ENCODE results near the gene PTPRG. TPM values are rescaled to one million over a fixed set of nuclear protein-coding genes. Genes with fewer than 3 reads are reported as not detected.

PTPRG gene
- total and polyA plus RNA-seq, 4 donors: 3.6 to 35.6 (median 8.1) TPM

- WGBS: 85% methylated on average over 3 of the region's 3 CpGs
- TF ChIP-seq MAX (IDR thresholded peaks at IDR 0.05) (no peak), NR2F2 (IDR thresholded peaks at IDR 0.05) (peak; percentile 77), EGR1 (IDR thresholded peaks at IDR 0.05; ENCODE audit: low read depth in 2 of 2) (no peak), HNF4A (conservative IDR thresholded peaks at IDR 0.05) (no peak), FOXA1 (IDR thresholded peaks at IDR 0.05) (no peak)
- Histone ChIP-seq H3K27ac (ENCODE audit: low read depth in 1 of 2, low read length in 2 of 2) (no peak overlapping the region), H3K9ac (ENCODE audit: low read depth in 1 of 2, low read length in 2 of 2) (no peak overlapping the region), H3K36me3 (ENCODE audit: control insufficient read depth in 4 of 4, insufficient read depth in 3 of 4, low read depth in 1 of 4, low read length in 3 of 4) (peaks cover 0 to 2% (median 0%) of the 10 kb centered on the region in 4 donors), H3K27me3 (ENCODE audit: control insufficient read depth in 4 of 4, insufficient read depth in 4 of 4, low read length in 3 of 4) (no peaks in the 10 kb centered on the region), H3K9me3 (ENCODE audit: control insufficient read depth in 4 of 4, low read length in 3 of 4) (no peaks in the 10 kb centered on the region), H3K4me3 (ENCODE audit: low read depth in 1 of 3, low read length in 3 of 3) (no peak overlapping the region), H3K4me1 (ENCODE audit: control insufficient read depth in 4 of 4, insufficient read depth in 4 of 4, low read length in 3 of 4) (peaks cover 9 to 44% (median 32%) of the 10 kb centered on the region in 4 donors)
- no peak for DNase-seq (ENCODE audit: low spot score)
These were observed 244.2 kb downstream of the PTPRG start for GRCh38 chr3:61805510-61806080.

- no peaks in the 10 kb centered on the region for H3K36me3 ChIP-seq (ENCODE audit: control insufficient read depth in 4 of 4, insufficient read depth in 3 of 4, low read depth in 1 of 4, low read length in 3 of 4)
- no peaks in the 10 kb centered on the region for H3K9me3 ChIP-seq (ENCODE audit: control insufficient read depth in 4 of 4, low read length in 3 of 4)
- no peaks in the 10 kb centered on the region for H3K27me3 ChIP-seq (ENCODE audit: control insufficient read depth in 4 of 4, insufficient read depth in 4 of 4, low read length in 3 of 4)
- TF ChIP-seq TAF1 (conservative IDR thresholded peaks at IDR 0.05) (no peak), HNF4A (conservative IDR thresholded peaks at IDR 0.05) (no peak), GABPA (IDR thresholded peaks at IDR 0.05 in 1 of 2, conservative IDR thresholded peaks at IDR 0.05 in 1 of 2) (no peak), FOXA1 (IDR thresholded peaks at IDR 0.05) (no peak), RAD21 (IDR thresholded peaks at IDR 0.05) (no peak), RXRA (IDR thresholded peaks at IDR 0.05) (no peak), YY1 (IDR thresholded peaks at IDR 0.05) (no peak), HNF4G (IDR thresholded peaks at IDR 0.05) (no peak), CTCF (IDR thresholded peaks at IDR 0.05; ENCODE audit: low read depth, low read length, missing input control) (no peak), JUND (IDR thresholded peaks at IDR 0.05) (no peak), NR2F2 (IDR thresholded peaks at IDR 0.05) (no peak), FOXA2 (IDR thresholded peaks at IDR 0.05) (no peak), MAX (IDR thresholded peaks at IDR 0.05) (no peak), SP1 (IDR thresholded peaks at IDR 0.05) (no peak), EGR1 (IDR thresholded peaks at IDR 0.05; ENCODE audit: low read depth in 2 of 2) (no peak)
- TF ChIP-seq, protein P1, sequence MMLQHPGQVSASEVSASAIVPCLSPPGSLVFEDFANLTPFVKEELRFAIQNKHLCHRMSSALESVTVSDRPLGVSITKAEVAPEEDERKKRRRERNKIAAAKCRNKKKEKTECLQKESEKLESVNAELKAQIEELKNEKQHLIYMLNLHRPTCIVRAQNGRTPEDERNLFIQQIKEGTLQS (IDR thresholded peaks at IDR 0.05): no peak
- TF ChIP-seq, protein P2, sequence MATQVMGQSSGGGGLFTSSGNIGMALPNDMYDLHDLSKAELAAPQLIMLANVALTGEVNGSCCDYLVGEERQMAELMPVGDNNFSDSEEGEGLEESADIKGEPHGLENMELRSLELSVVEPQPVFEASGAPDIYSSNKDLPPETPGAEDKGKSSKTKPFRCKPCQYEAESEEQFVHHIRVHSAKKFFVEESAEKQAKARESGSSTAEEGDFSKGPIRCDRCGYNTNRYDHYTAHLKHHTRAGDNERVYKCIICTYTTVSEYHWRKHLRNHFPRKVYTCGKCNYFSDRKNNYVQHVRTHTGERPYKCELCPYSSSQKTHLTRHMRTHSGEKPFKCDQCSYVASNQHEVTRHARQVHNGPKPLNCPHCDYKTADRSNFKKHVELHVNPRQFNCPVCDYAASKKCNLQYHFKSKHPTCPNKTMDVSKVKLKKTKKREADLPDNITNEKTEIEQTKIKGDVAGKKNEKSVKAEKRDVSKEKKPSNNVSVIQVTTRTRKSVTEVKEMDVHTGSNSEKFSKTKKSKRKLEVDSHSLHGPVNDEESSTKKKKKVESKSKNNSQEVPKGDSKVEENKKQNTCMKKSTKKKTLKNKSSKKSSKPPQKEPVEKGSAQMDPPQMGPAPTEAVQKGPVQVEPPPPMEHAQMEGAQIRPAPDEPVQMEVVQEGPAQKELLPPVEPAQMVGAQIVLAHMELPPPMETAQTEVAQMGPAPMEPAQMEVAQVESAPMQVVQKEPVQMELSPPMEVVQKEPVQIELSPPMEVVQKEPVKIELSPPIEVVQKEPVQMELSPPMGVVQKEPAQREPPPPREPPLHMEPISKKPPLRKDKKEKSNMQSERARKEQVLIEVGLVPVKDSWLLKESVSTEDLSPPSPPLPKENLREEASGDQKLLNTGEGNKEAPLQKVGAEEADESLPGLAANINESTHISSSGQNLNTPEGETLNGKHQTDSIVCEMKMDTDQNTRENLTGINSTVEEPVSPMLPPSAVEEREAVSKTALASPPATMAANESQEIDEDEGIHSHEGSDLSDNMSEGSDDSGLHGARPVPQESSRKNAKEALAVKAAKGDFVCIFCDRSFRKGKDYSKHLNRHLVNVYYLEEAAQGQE (IDR thresholded peaks at IDR 0.05): no peak
- TF ChIP-seq, protein P3, sequence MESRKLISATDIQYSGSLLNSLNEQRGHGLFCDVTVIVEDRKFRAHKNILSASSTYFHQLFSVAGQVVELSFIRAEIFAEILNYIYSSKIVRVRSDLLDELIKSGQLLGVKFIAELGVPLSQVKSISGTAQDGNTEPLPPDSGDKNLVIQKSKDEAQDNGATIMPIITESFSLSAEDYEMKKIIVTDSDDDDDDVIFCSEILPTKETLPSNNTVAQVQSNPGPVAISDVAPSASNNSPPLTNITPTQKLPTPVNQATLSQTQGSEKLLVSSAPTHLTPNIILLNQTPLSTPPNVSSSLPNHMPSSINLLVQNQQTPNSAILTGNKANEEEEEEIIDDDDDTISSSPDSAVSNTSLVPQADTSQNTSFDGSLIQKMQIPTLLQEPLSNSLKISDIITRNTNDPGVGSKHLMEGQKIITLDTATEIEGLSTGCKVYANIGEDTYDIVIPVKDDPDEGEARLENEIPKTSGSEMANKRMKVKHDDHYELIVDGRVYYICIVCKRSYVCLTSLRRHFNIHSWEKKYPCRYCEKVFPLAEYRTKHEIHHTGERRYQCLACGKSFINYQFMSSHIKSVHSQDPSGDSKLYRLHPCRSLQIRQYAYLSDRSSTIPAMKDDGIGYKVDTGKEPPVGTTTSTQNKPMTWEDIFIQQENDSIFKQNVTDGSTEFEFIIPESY (IDR thresholded peaks at IDR 0.05): no peak
- H3K4me3 ChIP-seq (ENCODE audit: low read depth in 1 of 3, low read length in 3 of 3): no peak overlapping the region
- 91% methylated on average over 4 of the region's 4 CpGs for WGBS
- H3K27ac ChIP-seq (ENCODE audit: low read depth in 1 of 2, low read length in 2 of 2): no peak overlapping the region
- peaks cover 9 to 44% (median 32%) of the 10 kb centered on the region in 4 donors for H3K4me1 ChIP-seq (ENCODE audit: control insufficient read depth in 4 of 4, insufficient read depth in 4 of 4, low read length in 3 of 4)
- H3K9ac ChIP-seq (ENCODE audit: low read depth in 1 of 2, low read length in 2 of 2): no peak overlapping the region
- DNase-seq (ENCODE audit: low spot score): no peak
These were observed 245.4 kb downstream of the PTPRG start for GRCh38 chr3:61806810-61807209.

Data from liver (tissue), 9 donors.